Endothelial cell of umbilical vein (primary cell): ENCODE data around the gene SLC25A29. TPM values are rescaled to one million over a fixed set of nuclear protein-coding genes. Genes with fewer than 3 reads are reported as not detected.

Experiments used
- BruUV-seq: library from RNA; stranded (reverse); fragments of 400-500 nt; replicated peaks from 2 replicates; lab custom pipeline; 2021; lab: Mats Ljungman, UMichigan
- CTCF ChIA-PET: fragments of 300-600, 350-600 bp; sonication (Branson Sonifier 250); formaldehyde crosslinking; loops from one replicate; lab custom pipeline; 2021; ENCODE audit warnings: antibody characterized with exemption, inconsistent platforms; lab: Charles Lee
- POLR2A ChIA-PET: fragments of 300-600, 350-600 bp; sonication (Branson Sonifier 250); formaldehyde crosslinking; loops from one replicate; lab custom pipeline; 2021; ENCODE audit warnings: antibody characterized with exemption, inconsistent platforms; lab: Charles Lee
- DNase-seq: peaks from one replicate; pipeline ENCODE4 v3.0.0-alpha.2; 2011; ENCODE audit warnings: low read depth, low spot score
- FAIRE-seq: peaks from 2 replicates; lab custom pipeline; 2011; peaks lifted over from hg19 to GRCh38; lab: Jason Lieb, UNC
- H2AFZ ChIP-seq: 2 replicates; pipeline ENCODE4 v1.6.0; 2012; ENCODE audit warnings: low read depth, low read length, control low read depth, inconsistent platforms
- H3K27ac ChIP-seq: 2 replicates; pipeline ENCODE4 v1.5.1; 2011; ENCODE audit warnings: low read depth, mild to moderate bottlenecking, control low read depth, low read length, moderate library complexity; ENCODE audit not compliant: insufficient read depth
- H3K27me3 ChIP-seq, 2 experiments: 2 replicates each; pipeline versions ENCODE4 v1.6.0 to v1.6.1; 2011; ENCODE audit warnings: low read length in 2 of 2, mixed read lengths in 1 of 2; ENCODE audit not compliant: control insufficient read depth in 2 of 2, insufficient read depth in 2 of 2
- H3K36me3 ChIP-seq, 2 experiments: 2 replicates in 1 of 2; 3 replicates in 1 of 2; pipeline ENCODE4 v1.5.1; 2011; ENCODE audit warnings: low read length in 2 of 2, mild to moderate bottlenecking in 1 of 2, moderate library complexity in 1 of 2; ENCODE audit not compliant: control insufficient read depth in 2 of 2, insufficient read depth in 2 of 2; ENCODE audit errors: extremely low read depth in 1 of 2
- H3K4me1 ChIP-seq: 3 replicates; pipeline ENCODE4 v1.5.1; 2011; ENCODE audit warnings: mild to moderate bottlenecking, low read length; ENCODE audit not compliant: control insufficient read depth, insufficient read depth; ENCODE audit errors: extremely low read depth
- H3K4me2 ChIP-seq: 2 replicates; pipeline ENCODE4 v1.6.1; 2011; ENCODE audit warnings: low read length, control low read depth, mixed read lengths; ENCODE audit not compliant: insufficient read depth
- H3K4me3 ChIP-seq, 3 experiments: fragments of 200-600 bp in 1 of 3; sonication (generic), shearing (Covaris generic) in 1 of 3; replicated peaks in 1 of 3; 2 replicates each; pipeline ENCODE4 v1.5.1; 2011 to 2016; ENCODE audit warnings: control low read depth in 3 of 3, low read length in 3 of 3, mild to moderate bottlenecking in 2 of 3, inconsistent platforms in 1 of 3, low read depth in 1 of 3, moderate library complexity in 1 of 3; ENCODE audit not compliant: insufficient read depth in 1 of 3
- H3K79me2 ChIP-seq: 2 replicates; pipeline ENCODE4 v1.6.0; 2012; ENCODE audit warnings: low read length, inconsistent platforms; ENCODE audit not compliant: control insufficient read depth, insufficient read depth
- H3K9ac ChIP-seq: replicated peaks from 2 replicates; pipeline ENCODE3; 2011; ENCODE audit warnings: low read length, control low read depth; ENCODE audit not compliant: insufficient read depth; ENCODE audit errors: extremely low read depth
- H3K9me1 ChIP-seq: replicated peaks from 3 replicates; pipeline ENCODE4 v1.6.0; 2011; ENCODE audit warnings: mild to moderate bottlenecking, low read length; ENCODE audit not compliant: control insufficient read depth, insufficient read depth; ENCODE audit errors: extremely low read depth
- H3K9me3 ChIP-seq: replicated peaks from 2 replicates; pipeline ENCODE4 v1.5.1; 2012; ENCODE audit warnings: low read length, inconsistent platforms; ENCODE audit not compliant: control insufficient read depth, insufficient read depth
- H4K20me1 ChIP-seq: replicated peaks from 2 replicates; pipeline ENCODE3; 2011; ENCODE audit warnings: mild to moderate bottlenecking, low read length; ENCODE audit not compliant: control insufficient read depth, insufficient read depth; ENCODE audit errors: extremely low read depth
- CTCF ChIP-seq, 2 donors: IDR thresholded peaks; 1 replicate in 1 of 2; 2 replicates in 1 of 2; pipeline ENCODE4 v1.5.1; 2011; ENCODE audit warnings: low read length in 2 of 2, mild to moderate bottlenecking in 2 of 2, moderate library complexity in 2 of 2, control low read depth in 1 of 2, inconsistent platforms in 1 of 2, low read depth in 1 of 2; ENCODE audit not compliant: insufficient read depth in 1 of 2; ENCODE audit errors: extremely low read depth in 1 of 2
- EZH2 ChIP-seq: IDR thresholded peaks from 2 replicates; pipeline ENCODE4 v1.6.1; 2012; ENCODE audit warnings: borderline replicate concordance, low read depth, mild to moderate bottlenecking, moderate library complexity, low read length, inconsistent platforms; ENCODE audit not compliant: severe bottlenecking
- FOS ChIP-seq: IDR thresholded peaks from 2 replicates; pipeline ENCODE4 v1.6.1; 2011; ENCODE audit warnings: mild to moderate bottlenecking, low read length, moderate library complexity, borderline replicate concordance; ENCODE audit not compliant: insufficient read depth
- GATA2 ChIP-seq: IDR thresholded peaks from 2 replicates; pipeline ENCODE4 v1.7.0; 2011; ENCODE audit warnings: low read depth, mild to moderate bottlenecking, moderate library complexity, mixed read lengths, low read length; ENCODE audit not compliant: insufficient read length, insufficient read depth
- JUN ChIP-seq: IDR thresholded peaks from 2 replicates; pipeline ENCODE4 v1.6.1; 2011; ENCODE audit warnings: borderline replicate concordance, low read depth; ENCODE audit not compliant: insufficient read length, insufficient read depth
- MAX ChIP-seq: IDR thresholded peaks from 2 replicates; pipeline ENCODE4 v1.6.1; 2011; ENCODE audit not compliant: insufficient read depth, insufficient read length
- MYC ChIP-seq: IDR thresholded peaks from one replicate; pipeline ENCODE4 v1.6.1; 2011; ENCODE audit warnings: mild to moderate bottlenecking, low read depth, low read length
- POLR2A ChIP-seq: IDR thresholded peaks from 2 replicates; pipeline ENCODE4 v1.6.1; 2012; ENCODE audit warnings: low read depth, mild to moderate bottlenecking, control low read depth, low read length
- POLR2AphosphoS5 ChIP-seq: IDR thresholded peaks from 2 replicates; pipeline ENCODE4 v1.6.1; 2012; ENCODE audit warnings: low read depth, mild to moderate bottlenecking, control low read depth, low read length, moderate library complexity; ENCODE audit not compliant: insufficient read depth
- dilution Hi-C: fragments of 300-500 bp; cut with MboI; formaldehyde crosslinking; loops from one replicate; pipeline ENCODE4 v1.15.0; 2019; ENCODE audit warnings: low sequenced_read_pairs; ENCODE audit not compliant: extremely low pct_ligation_motif_present
- intact Hi-C: fragments of 100-400 bp; cut with micrococcal nuclease; formaldehyde crosslinking; loops from one replicate; pipeline ENCODE4 v1.10.0; 2022
- polyA plus RNA-seq, 4 experiments: library from polyadenylated mRNA; depleted of rRNA in 3 of 4; stranded (reverse) in 3 of 4; unstranded in 1 of 4; fragments of >200 nt; gene quantifications; 2 replicates each; pipeline versions ENCODE4 v1.2.1 to v1.2.3, GENCODE V29; 2011 to 2012; ENCODE audit warnings: missing spikeins in 1 of 4
- total RNA-seq: library from RNA; stranded (reverse); gene quantifications from 2 replicates; pipeline ENCODE4 v1.2.3, GENCODE V29; 2021

Gene SLC25A29
- total and polyA plus RNA-seq, 2 donors (not counting 3 experiments of a cell fraction or from before 2014, with no cell fraction given): 132 to 154 TPM

- Histone ChIP-seq H3K4me3 (no peak overlapping the region), H3K36me3 (peaks cover 0 to 3% of the 10 kb centered on the region in 2 experiments), H3K4me2 (no peak overlapping the region), H2AFZ (no peak overlapping the region), H4K20me1 (no peaks in the 10 kb centered on the region), H3K4me1 (peaks cover 13% of the 10 kb centered on the region), H3K27me3 (no peaks in the 10 kb centered on the region), H3K27ac (no peak overlapping the region), H3K9me3 (no peaks in the 10 kb centered on the region), H3K9me1 (no peaks in the 10 kb centered on the region), H3K9ac (no peak overlapping the region), H3K79me2 (peaks cover 30% of the 10 kb centered on the region)
- dilution Hi-C loops (no loop called here), intact Hi-C loops (no loop called here)
- ChIA-PET POLR2A (no interaction called here), CTCF (interaction anchor here (0.6 to 3.8 kb wide), 7 partner anchors 13 to 102 kb away, joined by 3 to 28 read pairs (median 3); no protein-coding TSS in a partner anchor)
- FAIRE-seq (no peak), DNase-seq (no peak)
- BruUV-seq: no TSS peak
- no peak for TF ChIP-seq GATA2
Observed at GRCh38 chr14:100282766-100283419, 23.4 kb downstream of the SLC25A29 start.

GRCh38 chr14:100282083-100282350 lies 24.2 kb downstream of the SLC25A29 start:
- H3K27ac ChIP-seq: no peak overlapping the region
- H3K9me1 ChIP-seq: no peaks in the 10 kb centered on the region
- peaks cover 0 to 7% of the 10 kb centered on the region in 2 experiments for H3K36me3 ChIP-seq
- ChIA-PET POLR2A (no interaction called here), CTCF (interaction anchor here (1.4 kb wide), 1 partner anchor 19 kb away, joined by 3 read pairs; no protein-coding TSS in a partner anchor)
- BruUV-seq: no TSS peak
- no peak overlapping the region for H2AFZ ChIP-seq
- DNase-seq (no peak), FAIRE-seq (no peak)
- dilution Hi-C loops: no loop called here
- peaks cover 35% of the 10 kb centered on the region for H3K79me2 ChIP-seq
- H3K9ac ChIP-seq: no peak overlapping the region
- TF ChIP-seq MAX (no peak), EZH2 (no peak), POLR2A (no peak), CTCF (IDR thresholded peaks at IDR 0.05; ENCODE audit: extremely low read depth in 1 of 2, insufficient read depth in 1 of 2, low read depth in 1 of 2, low read length in 2 of 2) (no peak), POLR2AphosphoS5 (no peak), JUN (no peak), GATA2 (no peak), FOS (no peak), MYC (no peak)
- no peak overlapping the region for H3K4me3 ChIP-seq
- no peaks in the 10 kb centered on the region for H3K27me3 ChIP-seq
- peaks cover 13% of the 10 kb centered on the region for H3K4me1 ChIP-seq
- no peaks in the 10 kb centered on the region for H4K20me1 ChIP-seq
- intact Hi-C loops: no loop called here
- no peak overlapping the region for H3K4me2 ChIP-seq
- H3K9me3 ChIP-seq: no peaks in the 10 kb centered on the region
